ENCODE measurements around the gene GBX1. TPM values are rescaled to one million over a fixed set of nuclear protein-coding genes. Genes with fewer than 3 reads are reported as not detected.
A peak's percentile ranks its signal among the peaks of the same experiment; 100 is the strongest.

The GBX1 gene
- total RNA-seq, 2 donors from 2014 or later = not detected

DNA sequence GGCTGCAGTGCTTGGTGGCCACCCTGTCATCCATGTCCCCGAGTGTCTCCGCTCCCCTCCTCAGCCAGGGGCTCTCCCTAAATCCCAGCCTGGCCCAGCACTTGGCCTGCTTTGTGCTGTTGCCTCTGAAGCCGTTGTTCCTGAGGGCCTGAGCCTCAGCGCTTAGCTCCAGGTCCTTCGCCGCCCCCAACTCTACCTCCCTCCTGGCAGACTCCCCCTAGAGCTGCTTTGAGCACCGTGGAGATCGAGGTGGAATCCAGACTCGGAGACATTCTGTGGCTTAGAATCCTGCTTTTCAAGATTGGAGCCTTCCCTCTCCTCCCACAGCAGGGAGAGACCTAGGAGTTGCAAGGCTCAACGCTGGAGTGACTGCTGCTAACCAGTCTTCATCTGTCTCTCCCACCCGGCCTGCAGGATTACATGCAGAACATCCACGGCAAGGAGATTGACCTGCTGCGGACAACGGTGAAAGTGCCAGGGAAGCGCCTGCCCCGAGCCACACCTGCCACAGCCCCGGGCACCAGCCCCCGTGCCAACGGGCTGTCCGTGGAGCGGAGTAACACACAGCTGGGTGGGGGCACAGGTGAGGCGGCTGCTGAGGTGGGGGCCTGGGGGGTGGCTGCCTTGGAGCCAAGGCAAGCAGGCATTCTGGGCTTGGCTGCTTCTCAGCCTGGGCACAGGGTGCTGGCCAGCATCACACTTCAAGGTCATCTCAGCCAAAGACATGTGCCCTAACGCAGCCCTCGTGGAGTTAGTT is 33.3 kb downstream of the GBX1 start:
- peak; percentile 56 for DNase-seq (ENCODE audit: low spot score)
- intact Hi-C loops (cut with DNase I) = loop anchor here in 1 of 2 donors (10.0 kb wide), 1 partner anchor 81 kb away; the partner anchor contains the start of gene H2BK1

DNA sequence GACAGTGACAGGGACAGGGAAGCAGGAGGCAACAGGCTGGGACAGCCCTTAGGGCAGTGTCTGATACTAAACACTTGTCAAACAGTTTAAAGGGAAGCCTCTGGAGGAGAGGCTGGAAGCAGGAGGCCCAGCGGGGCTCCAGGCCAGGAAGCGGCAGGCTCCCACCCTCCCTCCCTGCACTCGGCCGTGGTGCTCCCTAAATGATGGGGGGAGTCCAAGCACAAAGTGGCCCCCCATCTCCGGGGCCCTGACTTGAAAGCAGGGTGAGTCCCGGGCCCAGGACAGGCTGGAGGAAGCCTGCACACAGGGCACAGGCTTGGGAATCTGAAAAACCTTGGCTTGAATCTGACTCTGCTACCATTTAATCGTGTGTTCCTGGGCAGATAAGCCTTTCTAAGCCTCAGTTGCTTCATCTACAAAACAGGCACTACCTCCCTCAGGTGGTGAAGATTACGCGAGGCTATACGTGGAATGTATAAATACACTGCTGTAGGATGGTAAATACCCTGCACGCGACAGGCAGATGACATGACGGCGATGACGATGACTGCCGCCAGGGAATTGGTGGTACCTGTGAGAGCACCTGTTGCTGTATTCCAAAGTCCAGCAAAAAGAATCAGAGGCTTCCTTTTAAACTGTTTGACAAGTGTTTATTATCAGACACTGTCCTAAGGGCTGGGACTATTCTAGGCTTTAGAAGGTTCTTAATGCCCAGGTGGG is 34.1 kb downstream of the GBX1 start:
- intact Hi-C loops (cut with DNase I) = loop anchor here in 1 of 2 donors (10.0 kb wide), 1 partner anchor 81 kb away; the partner anchor contains the start of gene H2BK1
- peak; percentile 43 for DNase-seq (ENCODE audit: low spot score)

DNA sequence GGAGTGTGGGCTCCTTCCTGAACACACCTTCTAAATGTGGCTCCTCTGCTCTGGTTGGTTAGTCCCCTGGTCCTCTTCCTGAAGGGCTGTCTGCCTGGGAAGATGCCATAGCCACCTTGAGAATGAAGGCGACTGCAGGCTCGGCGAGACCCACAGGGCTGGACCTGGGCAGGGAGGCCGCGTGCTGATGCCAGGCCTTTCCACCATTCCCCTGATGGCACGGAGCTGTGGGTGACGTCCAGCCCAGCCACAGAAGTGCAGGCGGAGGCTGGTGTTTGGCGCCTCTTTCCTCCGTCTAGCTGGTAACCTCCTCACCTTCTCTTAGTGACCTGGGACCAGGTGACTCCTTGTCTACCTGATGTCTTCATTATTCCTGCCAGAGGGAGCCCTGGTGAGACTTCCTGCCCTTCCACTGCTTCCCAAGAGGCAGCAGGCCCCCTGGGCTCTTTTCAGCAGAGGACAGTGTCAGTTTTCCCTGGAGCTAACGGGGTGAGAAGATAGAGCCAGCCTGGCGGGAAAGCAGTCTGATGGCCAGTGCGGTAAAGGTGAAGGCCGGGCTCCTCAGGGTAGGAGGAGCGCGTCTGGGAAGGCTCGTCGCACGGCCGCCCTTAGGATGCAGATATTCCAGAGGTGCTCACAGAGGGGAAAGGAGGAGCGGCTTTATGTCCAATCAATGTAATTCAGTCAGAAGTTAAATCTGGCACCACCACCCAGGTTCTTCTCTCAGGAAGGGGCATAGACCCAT is 34.9 kb downstream of the GBX1 start:
- intact Hi-C loops (cut with DNase I) = loop anchor here in 1 of 2 donors (10.0 kb wide), 1 partner anchor 82 kb away; the partner anchor contains the start of gene H2BK1
- no peak for DNase-seq (ENCODE audit: low spot score)

DNA sequence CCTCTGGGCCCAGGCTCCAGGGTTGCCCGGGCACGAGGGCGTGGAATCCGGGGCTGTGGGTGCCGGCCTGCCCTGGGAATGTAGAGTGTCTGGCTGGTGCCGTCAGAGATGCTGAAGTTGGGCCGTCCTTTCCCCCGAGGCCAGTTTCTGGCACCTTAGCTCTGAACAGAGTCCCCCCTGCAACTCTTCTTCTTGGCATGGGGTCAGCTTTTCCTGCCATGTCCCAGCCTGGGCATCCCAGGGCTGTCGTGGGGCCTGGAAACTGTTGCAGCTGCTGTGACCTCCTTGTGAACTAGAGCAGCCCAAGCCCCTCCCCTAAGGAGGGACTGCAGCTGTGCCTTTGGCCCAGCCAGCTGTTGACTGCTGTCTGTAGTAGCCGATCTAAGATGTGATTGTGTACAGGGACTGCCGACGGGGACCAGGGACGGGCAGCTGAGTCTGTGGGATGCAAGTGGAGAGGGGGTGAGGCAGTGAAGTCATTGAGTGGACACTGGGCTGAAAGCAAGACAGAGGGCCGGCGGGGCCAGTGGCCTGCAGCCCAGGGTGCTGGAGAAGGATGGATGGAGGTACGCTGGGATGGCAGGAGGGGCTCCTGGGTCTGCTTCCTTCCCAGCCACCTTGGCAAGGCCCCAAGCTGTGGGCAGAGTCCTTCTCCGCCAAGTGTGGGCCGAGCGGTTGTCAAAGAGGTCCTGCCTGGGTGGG is 35.8 kb downstream of the GBX1 start:
- intact Hi-C loops (cut with DNase I) = loop anchor here in 1 of 2 donors (10.0 kb wide), 1 partner anchor 83 kb away; the partner anchor contains the start of gene H2BK1
- no peak for DNase-seq (ENCODE audit: low spot score)

DNA sequence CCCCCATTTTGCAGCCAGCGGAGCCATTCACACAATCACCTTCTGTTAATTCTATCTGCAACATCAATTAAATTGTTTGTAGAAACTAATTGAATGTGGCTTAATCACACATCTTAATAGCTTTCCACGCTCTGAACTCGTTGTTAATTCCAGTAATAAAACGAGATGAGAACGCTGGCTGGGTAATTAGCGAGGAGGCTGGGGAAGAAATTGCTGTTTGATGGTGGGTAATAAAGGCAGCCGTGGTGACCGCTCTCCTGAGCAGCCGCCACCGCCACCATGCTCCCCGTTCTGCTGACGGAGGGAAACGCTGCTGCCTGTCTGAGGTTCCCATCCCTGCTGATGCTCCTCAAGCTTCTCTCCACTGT is 36.3 kb downstream of the GBX1 start:
- DNase-seq (ENCODE audit: low spot score) = no peak
- intact Hi-C loops (cut with DNase I) = loop anchor here in 1 of 2 donors (10.0 kb wide), 1 partner anchor 84 kb away; the partner anchor contains the start of gene H2BK1

DNA sequence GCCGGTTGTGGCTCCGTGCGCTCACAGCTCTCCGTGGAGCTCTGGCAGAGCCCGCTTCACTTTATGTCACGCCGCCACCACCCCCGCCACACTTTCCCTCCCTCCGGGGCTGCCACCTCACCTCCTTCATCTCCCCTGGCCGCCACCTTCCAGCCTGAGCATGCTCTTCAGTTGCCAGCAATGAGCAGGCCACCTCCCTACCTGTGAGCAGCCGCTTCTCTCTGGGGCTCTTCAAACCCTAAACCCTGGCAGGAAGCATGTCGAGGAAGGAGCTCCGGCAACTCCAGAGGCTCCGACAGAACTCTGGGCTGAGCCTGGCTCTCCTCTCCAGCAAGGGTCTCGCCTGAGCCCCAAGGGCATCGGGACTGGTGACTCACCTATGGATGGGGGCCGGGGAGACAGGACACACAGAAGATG is 36.7 kb downstream of the GBX1 start:
- intact Hi-C loops (cut with DNase I) = loop anchor here in 1 of 2 donors (10.0 kb wide), 1 partner anchor 84 kb away; the partner anchor contains the start of gene H2BK1
- DNase-seq (ENCODE audit: low spot score) = no peak

DNA sequence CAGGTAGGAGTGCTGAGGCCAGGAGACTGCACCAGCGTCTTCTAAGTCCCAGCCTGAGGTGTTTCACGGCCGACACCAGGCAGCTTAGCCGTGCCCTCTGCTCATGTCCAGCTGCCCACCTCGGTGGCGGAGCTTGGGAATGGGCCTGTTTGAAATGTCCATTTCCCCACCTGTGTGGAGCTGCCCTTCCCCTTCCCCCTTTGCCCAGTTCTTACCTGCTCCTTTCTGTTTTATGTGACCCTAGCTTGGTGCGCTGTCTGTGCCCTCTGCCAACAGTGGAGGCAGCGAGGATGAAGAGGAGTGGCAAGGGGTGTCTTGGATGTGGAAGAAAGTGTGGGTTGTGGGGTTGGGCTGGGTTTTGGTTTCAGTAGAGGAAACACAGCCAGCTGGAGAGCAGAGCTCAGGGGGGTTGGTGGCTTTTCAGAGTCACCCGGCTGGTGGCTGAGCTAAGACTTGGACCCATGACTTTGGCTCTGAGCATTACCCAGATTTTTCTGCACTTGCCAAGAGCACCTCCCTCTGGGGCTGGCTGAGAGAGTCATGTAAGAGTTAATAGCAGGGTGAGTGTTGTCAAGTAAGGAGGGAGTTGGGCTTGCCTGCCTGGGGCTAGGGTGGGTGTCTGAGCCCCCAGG is 37.4 kb downstream of the GBX1 start:
- intact Hi-C loops (cut with DNase I) = loop anchor here (5.0 to 10.0 kb wide), 2 partner anchors 42 to 85 kb away; partner anchors contain the start of gene H2BK1 (in 1 of the 2)
- DNase-seq (ENCODE audit: low spot score) = no peak

DNA sequence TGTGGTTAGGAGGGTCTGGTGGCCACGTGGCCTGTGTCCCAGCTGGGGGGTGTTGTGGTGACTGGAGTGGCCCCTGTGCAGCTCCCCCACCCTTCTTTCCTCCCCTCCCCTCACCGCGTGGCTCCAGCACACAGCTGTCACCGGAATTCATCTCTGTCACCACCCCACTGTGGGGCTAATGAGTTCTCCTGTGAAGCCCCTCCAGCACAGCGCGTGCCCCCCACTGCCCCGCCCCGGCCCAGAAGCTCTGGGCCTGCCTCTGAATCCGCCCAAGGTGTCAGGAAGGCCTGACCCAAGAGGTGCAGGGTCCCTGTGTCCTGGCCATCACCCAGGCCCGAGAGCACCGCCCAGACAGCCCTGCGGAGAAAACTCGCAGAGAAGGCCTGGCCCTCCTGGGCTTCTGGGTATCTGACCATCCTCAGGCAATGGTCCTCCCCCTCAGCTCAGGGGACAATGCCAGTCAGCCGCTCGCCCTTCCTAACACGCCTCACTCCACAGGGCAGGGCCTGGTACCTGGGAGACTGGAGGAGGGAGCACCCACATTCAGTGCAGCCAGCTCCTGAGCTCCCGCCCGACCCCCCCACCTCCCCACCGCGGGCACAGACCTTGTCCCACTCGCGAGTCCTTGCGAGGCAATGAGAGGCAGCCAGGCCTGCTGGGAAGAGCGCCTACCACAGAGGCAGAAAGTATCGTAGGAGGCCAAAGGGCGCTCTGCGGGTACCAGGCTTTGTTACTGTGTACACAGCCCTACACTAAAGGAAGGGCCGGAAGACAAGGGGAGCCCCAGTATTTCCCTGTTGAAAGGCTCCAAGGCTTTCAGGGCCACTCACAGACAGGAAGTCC is 38.2 kb downstream of the GBX1 start:
- DNase-seq (ENCODE audit: low spot score) = no peak
- intact Hi-C loops (cut with DNase I) = loop anchor here in 1 of 2 donors (5.0 kb wide), 1 partner anchor 43 kb away; no protein-coding TSS in a partner anchor

DNA sequence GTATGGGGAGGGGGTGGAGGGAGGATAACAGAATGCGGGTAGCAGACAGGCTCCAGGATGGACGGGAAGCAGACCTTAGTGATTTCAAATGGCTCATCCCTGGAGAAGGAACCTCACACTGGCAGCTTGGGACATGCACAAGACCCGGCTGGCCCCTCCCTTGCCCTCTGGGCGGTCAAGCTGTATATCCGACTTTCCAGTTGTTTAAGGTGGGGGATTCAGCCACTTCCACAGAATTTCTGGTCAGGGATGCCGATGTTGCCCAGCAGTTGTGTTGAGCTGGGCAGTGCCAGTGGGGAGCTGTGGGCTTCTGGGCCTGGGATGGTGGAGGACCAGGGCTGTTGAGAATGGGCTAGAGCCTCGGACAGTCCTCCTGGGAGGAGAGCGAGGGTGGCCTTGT is 38.8 kb downstream of the GBX1 start:
- no peak for DNase-seq (ENCODE audit: low spot score)
- intact Hi-C loops (cut with DNase I) = loop anchor here in 1 of 2 donors (5.0 kb wide), 1 partner anchor 44 kb away; no protein-coding TSS in a partner anchor

DNA sequence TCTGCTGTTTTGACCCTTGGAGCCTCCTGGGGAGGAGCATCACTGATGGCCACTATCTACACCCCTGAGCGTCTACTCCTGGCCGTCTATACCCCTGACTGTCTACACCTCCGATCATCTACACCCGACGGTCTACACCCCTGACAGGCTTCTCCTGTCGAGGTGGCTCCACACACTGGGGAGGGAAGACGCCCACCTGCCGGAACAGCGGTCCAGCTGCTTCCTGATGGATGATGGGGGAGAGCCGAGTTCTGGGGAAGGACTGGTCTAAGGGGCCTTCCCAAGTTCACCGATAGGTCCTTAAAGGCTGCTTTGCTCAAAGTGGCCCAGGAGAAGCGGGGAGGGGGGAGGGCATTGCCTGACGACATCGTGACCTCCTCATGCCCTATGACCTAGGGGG is 39.4 kb downstream of the GBX1 start:
- intact Hi-C loops (cut with DNase I) = loop anchor here in 1 of 2 donors (5.0 kb wide), 1 partner anchor 44 kb away; no protein-coding TSS in a partner anchor
- DNase-seq (ENCODE audit: low spot score) = no peak

DNA sequence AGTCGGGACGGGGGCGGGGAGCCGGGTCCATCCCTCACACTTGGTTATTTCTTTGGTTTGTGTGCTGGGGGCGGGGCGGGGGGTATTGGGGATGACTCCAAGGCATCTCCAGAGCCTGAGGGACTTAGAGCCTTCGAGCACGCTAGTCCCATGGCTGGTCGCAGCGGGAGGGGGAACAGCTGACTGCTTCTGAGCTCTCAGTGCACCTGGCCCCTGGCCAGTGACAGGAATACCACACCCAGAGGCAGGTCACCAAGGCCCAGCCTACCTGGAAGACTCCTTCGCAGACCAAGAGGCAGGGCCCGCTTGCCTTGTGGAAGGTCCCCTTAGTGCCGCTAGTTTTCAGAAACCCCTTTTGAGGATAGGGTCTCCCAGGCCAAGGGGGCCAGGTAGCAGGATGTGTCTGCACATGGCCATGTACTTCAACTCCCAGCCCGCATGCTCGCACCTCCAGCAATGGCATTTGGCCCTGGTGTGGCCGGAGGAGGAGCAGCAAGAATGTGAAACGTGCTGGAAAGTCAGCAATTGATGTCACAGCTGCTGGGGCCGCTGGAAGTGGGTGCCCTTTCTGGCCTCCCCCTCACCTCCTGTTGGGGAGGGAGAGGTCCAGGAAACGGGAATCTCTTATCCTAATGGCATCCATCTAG is 40.9 kb downstream of the GBX1 start:
- intact Hi-C loops (cut with DNase I) = loop anchor here in 1 of 2 donors (5.0 kb wide), 1 partner anchor 46 kb away; no protein-coding TSS in a partner anchor
- DNase-seq (ENCODE audit: low spot score) = no peak

DNA sequence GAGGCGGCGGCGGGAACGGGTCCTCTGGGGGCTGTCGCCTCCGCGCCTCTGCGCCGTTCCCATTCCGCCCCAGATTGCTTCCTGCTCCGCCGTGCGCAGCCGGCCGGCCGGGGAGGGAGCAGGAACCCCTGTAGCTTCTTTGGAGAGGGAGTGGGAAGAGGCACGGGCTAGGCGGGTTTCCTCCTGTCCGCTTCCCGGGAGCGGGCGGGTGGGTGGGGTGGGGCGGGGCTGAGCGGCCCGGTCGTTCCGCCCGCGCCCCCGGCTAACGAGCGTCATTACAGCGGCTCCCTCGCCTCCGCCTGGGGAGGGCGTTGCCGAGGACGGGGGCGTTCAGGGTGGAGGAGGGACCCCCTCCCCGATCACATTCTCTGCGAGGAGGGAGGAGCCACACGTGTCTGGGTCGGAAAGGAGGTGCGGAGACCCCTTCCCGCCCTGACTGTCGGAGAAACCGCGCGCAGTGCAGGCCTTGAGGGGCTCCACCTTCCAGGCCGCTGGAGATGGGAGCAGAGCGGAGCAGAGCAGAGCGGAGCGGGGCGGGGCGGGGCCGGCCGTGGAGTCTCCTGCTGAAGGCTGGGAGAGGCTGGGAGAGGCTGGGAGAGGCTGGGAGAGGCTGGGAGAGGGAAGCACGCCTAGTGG is 41.5 kb downstream of the GBX1 start:
- intact Hi-C loops (cut with DNase I) = loop anchor here (2.0 to 5.0 kb wide), 2 partner anchors 43 to 46 kb away; no protein-coding TSS in a partner anchor
- no peak for DNase-seq (ENCODE audit: low spot score)

DNA sequence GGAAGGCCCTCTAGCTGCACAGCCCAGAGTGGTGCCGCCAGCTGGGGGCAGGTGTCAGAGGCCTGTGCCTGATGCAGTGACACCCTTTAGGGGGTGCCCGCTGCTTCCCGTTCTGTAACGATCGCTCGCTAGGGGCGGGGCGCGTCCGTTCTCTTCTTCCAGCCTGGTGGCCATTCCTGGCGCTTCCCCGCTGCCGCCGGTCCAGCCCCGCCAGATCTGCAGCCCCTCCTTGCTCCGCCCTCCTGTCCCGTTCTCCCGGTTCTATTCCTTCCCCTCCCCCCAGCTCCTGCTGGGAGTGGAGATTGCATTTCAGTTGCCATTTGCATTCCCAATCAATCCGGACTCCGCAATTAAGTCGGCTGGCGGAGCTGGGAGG is 42.0 kb downstream of the GBX1 start:
- DNase-seq (ENCODE audit: low spot score) = no peak
- intact Hi-C loops (cut with DNase I) = loop anchor here (2.0 to 5.0 kb wide), 2 partner anchors 43 to 47 kb away; no protein-coding TSS in a partner anchor

DNA sequence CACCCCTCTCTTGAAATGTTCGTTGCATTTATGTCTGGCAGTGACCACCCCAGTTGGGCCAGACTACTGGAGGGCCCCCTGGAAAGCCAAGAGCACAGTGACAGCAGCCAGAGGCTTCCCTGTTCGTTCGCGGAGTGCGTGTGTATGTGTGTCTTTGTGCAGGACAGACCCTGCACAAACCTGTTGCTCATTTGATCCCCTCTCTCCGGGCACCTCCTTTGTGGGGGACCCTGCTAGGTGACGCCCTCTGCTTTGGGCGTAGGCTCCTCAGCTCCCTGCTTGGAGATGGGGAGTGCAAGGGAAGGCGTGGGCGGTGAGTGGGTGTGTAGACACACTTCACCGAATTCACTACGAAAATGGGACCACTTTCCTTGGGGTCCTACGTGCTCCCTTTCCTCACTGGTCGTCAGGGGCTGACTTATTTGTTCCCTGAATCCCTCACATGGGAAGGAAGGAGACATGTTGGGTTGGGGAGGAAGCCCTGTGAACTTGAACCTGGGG is 42.5 kb downstream of the GBX1 start:
- intact Hi-C loops (cut with DNase I) = loop anchor here (2.0 to 5.0 kb wide), 3 partner anchors 44 to 177 kb away; no protein-coding TSS in a partner anchor
- no peak for DNase-seq (ENCODE audit: low spot score)

DNA sequence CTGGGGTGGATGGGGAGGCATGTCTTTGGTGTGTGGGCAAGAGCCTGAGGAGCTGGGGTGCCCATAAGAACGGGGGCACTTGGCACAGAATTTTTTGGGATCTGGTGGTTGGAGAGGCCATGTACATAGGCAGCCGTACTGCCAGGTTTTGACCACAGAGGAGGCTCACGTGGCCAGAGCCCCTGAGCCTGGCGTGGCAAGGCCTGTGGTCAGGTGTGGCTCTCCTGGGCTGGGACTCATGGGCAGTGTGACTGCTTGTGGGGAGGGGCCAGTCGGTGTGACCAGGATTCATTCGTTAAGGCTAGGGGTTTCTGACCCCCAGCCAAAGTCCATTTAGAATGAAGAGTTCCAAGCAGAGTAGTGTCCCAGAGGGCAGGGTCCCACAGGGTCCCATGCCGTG is 43.0 kb downstream of the GBX1 start:
- no peak for DNase-seq (ENCODE audit: low spot score)
- intact Hi-C loops (cut with DNase I) = loop anchor here in 1 of 2 donors (2.0 to 5.0 kb wide), 2 partner anchors 44 to 178 kb away; no protein-coding TSS in a partner anchor
